Skeletal muscle tissue (tissue), 4 donors: ENCODE results near the gene PTH. TPM values are rescaled to one million over a fixed set of nuclear protein-coding genes. Genes with fewer than 3 reads are reported as not detected.

Experiments used
- H3K27ac ChIP-seq: one replicate; pipeline ENCODE4 v1.7.0; 2013; ENCODE audit warnings: mild to moderate bottlenecking, low read depth, low read length, inconsistent platforms
- H3K27me3 ChIP-seq, 3 donors: one replicate each; pipeline ENCODE4 v1.7.0; 2013; ENCODE audit warnings: low read length in 3 of 3; ENCODE audit not compliant: control insufficient read depth in 3 of 3, insufficient read depth in 3 of 3
- H3K36me3 ChIP-seq, 3 donors: one replicate each; pipeline ENCODE4 v1.7.0; 2013; ENCODE audit warnings: low read length in 3 of 3; ENCODE audit not compliant: control insufficient read depth in 3 of 3, insufficient read depth in 3 of 3
- H3K4me1 ChIP-seq, 3 donors: one replicate each; pipeline ENCODE4 v1.7.0; 2013; ENCODE audit warnings: low read length in 3 of 3, mild to moderate bottlenecking in 3 of 3; ENCODE audit not compliant: control insufficient read depth in 3 of 3, insufficient read depth in 3 of 3
- H3K4me3 ChIP-seq, 3 donors: one replicate each; pipeline ENCODE4 v1.7.0; 2013; ENCODE audit warnings: low read length in 3 of 3
- H3K9ac ChIP-seq, 3 donors: one replicate each; pipeline ENCODE4 v1.7.0; 2013; ENCODE audit warnings: low read length in 3 of 3, mild to moderate bottlenecking in 3 of 3, moderate library complexity in 2 of 3, low read depth in 1 of 3
- H3K9me3 ChIP-seq, 3 donors: one replicate each; pipeline ENCODE4 v1.7.0; 2013; ENCODE audit warnings: low read length in 3 of 3; ENCODE audit not compliant: control insufficient read depth in 3 of 3
- total RNA-seq: library from RNA; depleted of rRNA; stranded (reverse); fragments of >200 nt; gene quantifications from one replicate; pipeline ENCODE4 v1.2.3, GENCODE V29; 2014
- donor health status: Osteomylitis.

The PTH gene
- total RNA-seq, 1 donor from 2014 or later = not detected

DNA sequence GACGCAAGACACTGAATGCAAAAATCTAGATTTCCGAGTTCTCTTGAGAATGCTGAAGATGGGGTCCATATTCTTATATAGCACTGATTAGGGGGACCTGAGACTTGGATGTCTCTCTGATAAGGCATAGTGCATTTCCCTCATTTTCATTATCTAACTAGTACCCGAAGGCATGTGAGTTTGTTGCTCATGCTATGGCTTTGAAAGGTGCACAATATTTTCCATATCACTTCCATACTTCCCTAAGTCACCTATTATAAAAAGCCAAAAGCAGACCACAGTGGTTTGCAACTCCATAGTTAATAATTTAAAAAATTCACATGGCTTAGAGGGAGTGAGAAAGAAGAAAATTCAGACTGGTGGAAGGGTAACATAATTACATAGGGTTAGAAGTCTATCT, 34.5 kb downstream of the PTH start:
- no peaks in the 10 kb centered on the region for H3K9me3 ChIP-seq
- H3K9ac ChIP-seq = peak overlapping the region in 1 of 3 donors; percentile 15
- H3K27ac ChIP-seq = no peak overlapping the region
- H3K36me3 ChIP-seq = no peaks in the 10 kb centered on the region
- H3K4me1 ChIP-seq = peaks cover 10 to 14% (median 12%) of the 10 kb centered on the region in 3 donors
- no peak overlapping the region for H3K4me3 ChIP-seq
- H3K27me3 ChIP-seq = no peaks in the 10 kb centered on the region

DNA sequence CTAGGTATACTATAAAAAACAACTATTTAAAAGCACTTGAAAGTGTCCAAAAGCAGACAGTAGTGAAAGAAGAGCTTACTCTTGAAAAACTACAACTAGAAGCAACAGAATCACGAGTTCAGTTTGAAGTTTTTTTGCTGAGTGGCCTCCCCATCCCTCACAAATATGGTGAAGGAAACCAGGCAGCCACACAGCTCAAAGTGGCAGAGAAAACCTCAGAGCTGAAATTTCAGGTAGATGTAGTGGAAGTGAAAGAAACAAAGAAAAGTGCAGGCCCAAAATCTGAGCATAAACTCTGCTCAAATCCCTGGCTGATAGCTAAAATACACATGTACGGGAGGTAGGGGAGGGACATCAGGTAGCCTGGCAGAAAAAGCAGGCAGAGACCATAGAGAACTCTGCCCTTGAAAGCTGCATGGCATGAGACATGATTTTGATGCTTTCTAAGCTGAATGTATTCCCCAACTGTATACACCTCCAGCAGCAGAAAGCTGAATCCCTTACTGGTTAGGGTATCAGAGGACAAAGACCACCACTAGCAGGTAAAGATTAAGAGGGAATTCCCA, 44.9 kb downstream of the PTH start:
- Histone ChIP-seq H3K4me3 (no peak overlapping the region), H3K27ac (no peak overlapping the region), H3K9ac (no peak overlapping the region), H3K9me3 (no peaks in the 10 kb centered on the region), H3K36me3 (no peaks in the 10 kb centered on the region), H3K4me1 (peaks cover 0 to 6% (median 6%) of the 10 kb centered on the region in 3 donors), H3K27me3 (no peaks in the 10 kb centered on the region)

DNA sequence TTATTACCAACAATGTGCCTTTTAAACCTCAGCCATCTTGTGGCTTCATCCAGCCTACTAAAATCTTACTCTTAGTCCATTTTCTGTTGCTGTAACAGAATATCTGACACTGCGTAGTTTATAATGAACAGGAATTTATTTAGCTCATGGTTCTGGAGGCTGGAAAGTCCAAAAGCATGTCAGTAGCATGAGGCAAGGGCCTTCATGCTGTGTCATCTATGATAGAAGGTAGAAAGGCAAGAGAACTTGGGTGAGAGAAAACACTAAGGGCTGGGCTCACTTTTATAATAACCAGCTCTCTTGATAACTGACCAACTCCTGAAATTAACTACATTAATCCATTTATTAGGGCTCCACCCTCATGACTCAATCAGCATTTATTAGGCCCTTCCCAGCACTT, 46.3 kb downstream of the PTH start:
- no peak overlapping the region for H3K9ac ChIP-seq
- no peaks in the 10 kb centered on the region for H3K9me3 ChIP-seq
- H3K36me3 ChIP-seq = no peaks in the 10 kb centered on the region
- H3K4me1 ChIP-seq = peaks cover 0 to 6% (median 6%) of the 10 kb centered on the region in 3 donors
- H3K27me3 ChIP-seq = no peaks in the 10 kb centered on the region
- H3K27ac ChIP-seq = no peak overlapping the region
- no peak overlapping the region for H3K4me3 ChIP-seq

DNA sequence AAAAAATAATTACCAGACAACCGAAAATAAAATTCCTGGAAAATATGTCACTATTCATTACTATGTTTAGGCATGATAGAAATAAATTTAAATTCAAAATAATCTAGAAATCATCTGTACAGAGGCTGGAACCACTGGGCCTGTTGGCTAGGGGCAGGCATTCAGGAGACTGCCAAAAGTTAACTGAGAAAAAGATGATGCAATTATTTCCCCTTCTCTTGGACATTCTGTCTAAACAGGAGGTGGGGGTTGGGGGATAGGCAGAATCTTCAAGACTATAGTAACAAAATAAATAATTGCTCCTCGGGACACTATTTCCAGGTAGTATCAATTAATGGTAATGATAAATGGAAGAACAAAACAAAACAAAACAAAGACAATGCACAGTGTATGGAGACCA, 46.9 kb downstream of the PTH start:
- H3K9me3 ChIP-seq = no peaks in the 10 kb centered on the region
- no peak overlapping the region for H3K27ac ChIP-seq
- H3K9ac ChIP-seq = no peak overlapping the region
- no peak overlapping the region for H3K4me3 ChIP-seq
- H3K4me1 ChIP-seq = peaks cover 0 to 6% (median 6%) of the 10 kb centered on the region in 3 donors
- no peaks in the 10 kb centered on the region for H3K36me3 ChIP-seq
- no peaks in the 10 kb centered on the region for H3K27me3 ChIP-seq

DNA sequence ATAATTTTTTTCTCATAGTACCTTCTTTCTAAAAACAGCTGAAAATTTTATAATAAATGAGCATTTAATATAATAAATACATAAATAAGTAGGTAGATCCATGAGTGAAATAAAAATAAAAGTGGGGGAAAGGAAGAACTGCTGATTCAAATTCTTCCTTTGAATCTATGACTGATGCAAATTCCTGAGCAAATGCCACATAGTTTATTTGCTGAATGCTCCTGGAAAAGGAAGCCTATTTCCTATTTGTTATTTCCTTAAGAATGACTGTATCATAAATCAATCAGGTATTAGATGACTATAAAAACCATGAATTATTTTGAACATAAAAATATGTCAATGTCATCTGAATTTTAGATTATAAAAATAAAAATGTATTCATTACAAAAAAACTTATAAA, 49.4 kb downstream of the PTH start:
- peaks cover 0 to 6% (median 6%) of the 10 kb centered on the region in 3 donors for H3K4me1 ChIP-seq
- no peak overlapping the region for H3K27ac ChIP-seq
- no peaks in the 10 kb centered on the region for H3K9me3 ChIP-seq
- H3K36me3 ChIP-seq = no peaks in the 10 kb centered on the region
- H3K27me3 ChIP-seq = no peaks in the 10 kb centered on the region
- no peak overlapping the region for H3K4me3 ChIP-seq
- H3K9ac ChIP-seq = no peak overlapping the region

DNA sequence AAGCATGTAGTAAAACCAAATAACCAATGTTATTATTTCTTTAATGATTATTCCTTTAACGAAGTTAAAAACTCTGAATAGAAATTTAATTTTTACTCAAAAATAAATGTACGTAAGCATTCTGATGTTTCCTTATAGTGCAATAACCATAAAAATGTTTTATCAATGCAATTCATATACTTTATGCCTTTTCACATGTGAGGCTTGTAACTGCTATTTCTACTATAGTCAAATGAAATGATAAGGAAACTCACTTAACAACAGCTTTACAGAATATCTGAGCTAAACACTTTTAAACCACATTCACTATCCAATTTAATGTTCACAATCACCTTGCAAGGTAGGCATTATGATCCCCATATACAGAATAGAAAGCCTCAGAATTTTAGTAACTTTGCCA, 50.2 kb downstream of the PTH start:
- H3K27me3 ChIP-seq = no peaks in the 10 kb centered on the region
- H3K9ac ChIP-seq = no peak overlapping the region
- H3K27ac ChIP-seq = no peak overlapping the region
- H3K4me3 ChIP-seq = no peak overlapping the region
- H3K36me3 ChIP-seq = no peaks in the 10 kb centered on the region
- H3K9me3 ChIP-seq = no peaks in the 10 kb centered on the region
- peaks cover 0 to 6% (median 6%) of the 10 kb centered on the region in 3 donors for H3K4me1 ChIP-seq

Other genes starting within 250 kb of the PTH start
- 18.8 TPM for gene BMAL1, start 218.2 kb downstream of the PTH start, total RNA-seq
- 91.3 TPM for gene BTBD10, start 32.8 kb downstream of the PTH start, total RNA-seq
- 37.6 TPM for gene FAR1, start 172.7 kb upstream of the PTH start, total RNA-seq